Tibial nerve (tissue), 3 donors: Measurements from ENCODE around the gene USP22.

Experiments used
- POLR2A ChIP-seq, 2 donors: fragments of 450-650 bp; IDR thresholded peaks; one replicate each; pipeline ENCODE4 v1.6.1; 2017; ENCODE audit warnings: antibody characterized with exemption in 2 of 2, mild to moderate bottlenecking in 2 of 2, moderate library complexity in 2 of 2
- TF ChIP-seq, protein P1 (sequence below), 5 experiments: fragments of 200-600 bp in 3 of 5; fragments of 450-650 bp in 2 of 5; sonication (generic) in 3 of 5; IDR thresholded peaks; one replicate each; pipeline ENCODE4 v1.5.1; 2016 to 2019; ENCODE audit warnings: antibody characterized with exemption in 5 of 5, mild to moderate bottlenecking in 3 of 5, moderate library complexity in 2 of 5

- TF ChIP-seq, protein P1, sequence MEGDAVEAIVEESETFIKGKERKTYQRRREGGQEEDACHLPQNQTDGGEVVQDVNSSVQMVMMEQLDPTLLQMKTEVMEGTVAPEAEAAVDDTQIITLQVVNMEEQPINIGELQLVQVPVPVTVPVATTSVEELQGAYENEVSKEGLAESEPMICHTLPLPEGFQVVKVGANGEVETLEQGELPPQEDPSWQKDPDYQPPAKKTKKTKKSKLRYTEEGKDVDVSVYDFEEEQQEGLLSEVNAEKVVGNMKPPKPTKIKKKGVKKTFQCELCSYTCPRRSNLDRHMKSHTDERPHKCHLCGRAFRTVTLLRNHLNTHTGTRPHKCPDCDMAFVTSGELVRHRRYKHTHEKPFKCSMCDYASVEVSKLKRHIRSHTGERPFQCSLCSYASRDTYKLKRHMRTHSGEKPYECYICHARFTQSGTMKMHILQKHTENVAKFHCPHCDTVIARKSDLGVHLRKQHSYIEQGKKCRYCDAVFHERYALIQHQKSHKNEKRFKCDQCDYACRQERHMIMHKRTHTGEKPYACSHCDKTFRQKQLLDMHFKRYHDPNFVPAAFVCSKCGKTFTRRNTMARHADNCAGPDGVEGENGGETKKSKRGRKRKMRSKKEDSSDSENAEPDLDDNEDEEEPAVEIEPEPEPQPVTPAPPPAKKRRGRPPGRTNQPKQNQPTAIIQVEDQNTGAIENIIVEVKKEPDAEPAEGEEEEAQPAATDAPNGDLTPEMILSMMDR (IDR thresholded peaks at IDR 0.05), result peak in 1 of 5 experiments; percentile 8
- TF ChIP-seq POLR2A (IDR thresholded peaks at IDR 0.05), result no peak
Measured at GRCh38 chr17:21090902-21091618, 48.2 kb upstream of the USP22 start.
